Right lung (tissue), 5 donors: ENCODE data around the gene CFC1B. TPM values are rescaled to one million over a fixed set of nuclear protein-coding genes. Genes with fewer than 3 reads are reported as not detected.
"Not testable (repeated sequence)": the region's sequence is repeated elsewhere in the genome, so short reads cannot be mapped to it uniquely, and the experiment has no call there.

Experiments used
- DNase-seq, 2 donors: peaks; one replicate each; pipeline ENCODE4 v3.0.0-alpha.2; 2013
- polyA plus RNA-seq, 5 donors: library from polyadenylated mRNA; unstranded; fragments of 120-200 nt; gene quantifications; one replicate each; pipeline versions ENCODE4 v1.2.1 to v1.2.3, GENCODE V29; 2013; ENCODE audit warnings: inconsistent platforms in 1 of 5, low replicate concordance in 1 of 5; ENCODE audit not compliant: insufficient read length in 5 of 5, insufficient read depth in 1 of 5

CFC1B gene
- polyA plus RNA-seq, 5 donors, result not detected

DNA sequence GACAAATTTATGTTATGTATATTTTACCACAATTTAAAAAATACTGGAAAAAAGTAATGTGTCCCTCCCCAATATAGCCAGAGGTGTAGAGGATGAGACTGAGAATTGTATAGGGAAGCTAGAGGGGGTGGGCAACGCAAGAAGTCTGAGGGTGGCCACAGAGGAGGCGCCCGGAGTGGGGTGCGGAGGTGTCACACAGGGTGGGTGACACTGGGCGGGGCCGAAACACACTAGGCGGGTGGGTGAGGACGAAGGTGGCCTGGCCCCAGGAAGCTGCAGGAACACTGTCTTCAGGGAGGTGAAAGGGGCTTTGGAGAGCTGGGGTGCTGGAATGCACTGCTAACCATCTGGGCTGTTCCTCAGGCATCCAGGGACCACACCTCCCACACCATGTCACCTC is 35.4 kb downstream of the CFC1B start:
- DNase-seq, result not testable (repeated sequence)

DNA sequence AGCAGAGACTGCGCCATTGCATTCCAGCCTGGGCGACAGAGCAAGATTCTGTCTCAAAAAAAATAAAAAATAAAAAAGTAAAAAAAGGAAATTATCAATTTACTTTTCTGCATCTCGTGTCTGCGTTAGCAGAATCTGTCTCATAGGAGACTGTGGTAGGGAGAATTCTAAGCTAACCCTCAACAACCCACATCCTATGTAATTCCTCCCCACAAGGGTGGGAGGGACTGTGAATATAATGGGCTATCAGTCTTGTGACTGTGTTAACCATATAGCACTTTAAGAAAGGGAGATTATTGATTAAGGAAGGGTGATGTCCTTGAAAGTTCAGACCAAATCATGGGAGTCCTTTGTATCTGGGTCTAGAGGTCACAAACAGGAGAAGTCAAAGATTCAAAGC is 45.1 kb downstream of the CFC1B start:
- DNase-seq, result not testable (repeated sequence)

DNA sequence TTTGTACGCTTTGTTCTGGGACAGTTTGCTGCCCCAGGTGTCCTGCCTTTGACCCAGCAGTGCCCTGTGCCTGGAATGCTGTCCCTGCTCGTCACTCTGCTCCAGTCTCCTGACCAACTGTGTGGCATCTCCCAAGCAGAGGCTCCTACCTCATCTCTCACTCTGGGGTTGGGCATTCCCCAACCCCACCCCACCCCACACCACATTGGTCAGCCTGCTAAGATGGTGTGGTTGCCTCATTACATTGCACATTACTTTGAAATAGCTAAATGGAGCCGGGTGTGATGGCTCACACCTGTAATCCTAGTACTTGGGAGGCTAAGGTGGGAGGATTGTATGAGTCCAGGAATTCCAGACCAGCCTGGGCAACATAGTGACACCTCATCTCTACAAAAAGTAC is 50.9 kb downstream of the CFC1B start:
- not testable (repeated sequence) for DNase-seq

DNA sequence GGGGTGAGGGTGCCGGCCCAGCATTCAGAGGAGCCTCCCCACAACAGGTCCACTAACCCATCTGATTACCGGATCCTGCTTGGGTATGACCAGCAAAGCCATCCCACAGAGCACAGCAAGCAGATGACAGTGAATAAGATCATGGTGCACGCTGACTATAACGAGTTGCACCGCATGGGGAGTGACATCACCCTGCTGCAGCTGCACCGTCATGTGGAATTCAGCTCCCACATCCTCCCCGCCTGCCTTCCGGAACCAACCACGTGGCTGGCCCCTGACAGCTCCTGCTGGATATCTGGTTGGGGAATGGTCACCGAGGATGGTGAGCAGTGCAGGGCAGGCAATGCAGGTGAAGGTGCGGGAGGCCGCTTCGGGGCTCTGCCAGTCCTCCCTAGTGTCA is 53.2 kb downstream of the CFC1B start:
- not testable (repeated sequence) for DNase-seq

DNA sequence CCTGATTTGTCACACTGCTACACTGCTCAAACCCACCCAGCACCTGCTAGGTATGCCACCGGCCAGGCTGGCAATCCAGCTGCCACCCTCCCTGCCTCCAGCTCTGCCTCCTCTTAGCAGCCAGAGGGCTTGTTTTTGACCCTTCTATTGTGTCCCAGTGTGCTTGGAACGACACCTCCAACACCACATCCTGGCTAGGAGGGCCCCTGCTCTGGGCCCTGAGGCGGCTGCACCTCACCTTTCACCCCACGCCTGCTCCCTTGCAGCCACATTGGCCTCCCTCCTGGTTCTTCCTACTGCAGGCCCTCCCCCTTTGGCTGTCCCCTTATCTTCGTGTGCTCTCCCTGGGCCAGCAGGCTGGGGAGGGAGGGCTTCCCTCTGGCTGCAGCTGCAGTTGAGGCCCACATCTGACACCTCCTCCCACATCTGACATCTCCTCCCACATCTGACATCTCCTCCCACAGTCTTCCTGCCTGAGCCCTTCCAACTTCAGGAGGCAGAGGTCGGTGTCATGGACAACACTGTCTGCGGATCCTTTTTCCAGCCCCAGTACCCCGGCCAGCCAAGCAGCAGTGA is 55.3 kb downstream of the CFC1B start:
- DNase-seq, result not testable (repeated sequence)

DNA sequence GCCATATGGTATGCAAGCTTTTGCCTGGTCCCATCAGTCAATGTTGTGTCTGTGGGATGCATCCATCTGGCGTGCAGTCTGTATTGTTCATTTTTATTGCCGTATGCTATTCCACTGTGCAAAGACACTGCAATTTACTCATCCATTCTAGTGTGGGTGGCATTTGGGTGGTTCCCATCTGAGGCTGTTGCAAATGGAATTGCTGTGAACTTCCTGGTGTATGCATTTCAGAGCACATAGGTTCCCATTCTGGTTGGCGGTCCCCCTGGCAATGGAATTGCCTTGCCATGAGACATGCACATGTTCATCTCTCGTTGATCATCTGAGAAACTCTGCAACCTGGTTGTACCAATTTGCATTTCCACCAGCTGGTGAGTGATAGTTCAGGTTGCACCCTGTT is 56.5 kb downstream of the CFC1B start:
- DNase-seq, result not testable (repeated sequence)

Other genes with a start within 250 kb of the CFC1B start
- gene IMP4, start 178.3 kb upstream of the CFC1B start, polyA plus RNA-seq, result 10 to 100 TPM; 27.5 to 43.3 (median 32.6) TPM
- gene PTPN18, start 165.2 kb upstream of the CFC1B start, polyA plus RNA-seq, result 10 to 100 TPM; 32.0 to 41.0 (median 37.2) TPM
- under 1 TPM; 0.23 to 0.90 (median 0.57) TPM for gene POTEI, start 11.9 kb upstream of the CFC1B start, polyA plus RNA-seq
- gene CFC1, start 78.4 kb downstream of the CFC1B start, polyA plus RNA-seq, result 10 to 100 TPM in 2 of 5 donors, 1 to 10 TPM in 3; 4.4 to 11.2 (median 7.9) TPM
- gene POTEJ, start 90.2 kb downstream of the CFC1B start, polyA plus RNA-seq, result under 1 TPM in 4 of 5 donors, not detected in 1; 0.11 to 0.64 (median 0.14) TPM
- gene GPR148, start 207.8 kb downstream of the CFC1B start, polyA plus RNA-seq, result not detected
- gene AMER3, start 234.3 kb downstream of the CFC1B start, polyA plus RNA-seq, result under 1 TPM; 0.06 to 0.18 (median 0.07) TPM